Kidney capillary endothelial cell (primary cell): ENCODE data around the gene HK2.
"Not testable (repeated sequence)": the region's sequence is repeated elsewhere in the genome, so short reads cannot be mapped to it uniquely, and the experiment has no call there.

ENCODE experiments used
- DNase-seq: peaks from one replicate; pipeline ENCODE4 v3.0.0-alpha.2; 2018; ENCODE audit warnings: low spot score

The HK2 gene

GRCh38 chr2:74834792-74835755 is 1.1 kb downstream of the HK2 start:
- peak; percentile 30 for DNase-seq

GRCh38 chr2:74835831-74836674 is 2.1 kb downstream of the HK2 start:
- DNase-seq, result peak; percentile 51

GRCh38 chr2:74836675-74837401 is 2.9 kb downstream of the HK2 start:
- no peak for DNase-seq

- DNase-seq, result no peak
Observed at GRCh38 chr2:74841641-74842040, 7.7 kb downstream of the HK2 start.

GRCh38 chr2:74843433-74843832 is 9.5 kb downstream of the HK2 start:
- DNase-seq, result peak; percentile 57

DNA sequence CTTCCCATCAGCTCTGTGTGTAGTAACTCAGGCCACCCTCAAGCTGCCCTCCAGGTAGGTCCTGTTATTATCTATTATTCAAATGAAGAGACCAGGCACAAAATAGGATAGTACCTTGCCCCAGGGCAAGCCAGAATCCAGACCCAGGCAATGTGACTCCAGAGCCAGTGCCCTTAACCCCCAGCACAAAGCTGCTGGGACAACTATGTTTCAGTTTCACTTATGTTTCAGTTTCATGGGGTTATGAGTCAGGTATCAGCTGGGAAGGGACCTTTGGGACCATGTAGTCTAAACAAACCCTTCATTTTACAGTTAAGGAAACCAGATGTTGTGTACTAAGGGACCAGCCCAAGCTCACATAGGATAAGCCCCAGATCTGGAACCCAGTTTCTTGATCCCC is 10.0 kb downstream of the HK2 start:
- peak; percentile 43 for DNase-seq

- DNase-seq, result no peak
Observed at GRCh38 chr2:74844752-74845151, 10.8 kb downstream of the HK2 start.

DNA sequence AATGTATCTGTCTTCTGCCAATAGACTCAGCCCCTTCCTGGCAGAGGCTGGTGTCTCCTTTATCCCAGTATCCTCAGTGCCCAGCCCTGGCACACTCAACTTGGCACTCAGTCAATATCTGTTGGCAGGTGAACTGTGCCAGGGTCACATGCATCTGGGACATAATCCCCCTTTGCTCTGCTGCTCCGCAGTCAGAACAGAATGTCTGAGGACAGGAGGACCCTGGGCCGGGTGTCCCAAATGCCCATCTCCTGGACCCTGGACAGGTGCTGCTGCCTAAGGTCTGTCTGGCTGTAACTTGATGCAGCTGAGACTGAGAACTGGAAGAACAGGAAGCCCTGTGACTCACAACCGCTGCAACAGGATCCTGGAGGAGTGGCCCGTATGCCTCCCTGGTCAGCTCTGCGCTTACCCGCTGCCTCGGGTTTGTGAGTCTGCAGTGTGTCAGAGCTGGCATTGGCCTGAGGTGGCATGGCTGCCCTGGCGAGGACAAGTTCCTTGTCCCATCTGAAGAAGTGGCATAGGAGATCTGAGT is 11.4 kb downstream of the HK2 start:
- DNase-seq, result peak; percentile 93

DNA sequence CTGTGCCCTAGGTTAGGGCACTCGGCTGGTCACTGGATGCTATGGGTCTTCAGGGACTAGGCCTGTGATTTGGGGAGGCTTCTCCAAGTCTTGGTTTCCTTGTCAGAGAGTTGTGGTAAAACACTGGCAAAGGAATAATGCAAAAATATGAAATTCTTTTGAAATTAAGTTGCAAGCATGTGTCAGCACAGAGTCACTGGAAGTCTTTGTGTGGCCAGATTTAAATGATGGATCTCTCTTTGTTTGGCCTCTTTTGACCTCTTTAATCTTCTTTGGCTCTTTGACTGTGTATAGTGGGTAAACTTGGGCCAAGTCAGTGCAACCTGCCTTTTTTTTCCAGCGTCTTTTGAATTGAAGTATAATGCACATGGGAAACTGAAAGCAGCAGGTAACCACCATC is 12.1 kb downstream of the HK2 start:
- no peak for DNase-seq

DNA sequence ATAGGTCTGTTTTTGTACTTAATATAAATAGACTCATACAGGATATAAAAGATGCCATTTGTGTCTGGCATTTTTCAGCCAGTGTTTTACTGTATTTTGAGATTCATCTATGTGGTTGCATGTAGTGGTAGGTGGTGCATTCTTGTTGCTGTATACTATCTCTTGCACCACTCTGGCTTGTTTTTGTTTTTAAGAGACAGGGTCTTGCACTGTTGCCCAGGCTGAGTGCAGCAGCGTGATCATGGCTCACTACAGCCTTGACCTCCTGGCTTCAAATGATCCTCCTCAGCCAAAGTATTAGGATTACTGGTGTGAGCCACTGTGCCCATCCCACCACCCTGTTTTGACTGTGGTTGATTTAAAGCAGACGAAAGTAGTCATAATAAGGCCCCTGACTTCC is 12.6 kb downstream of the HK2 start:
- DNase-seq, result no peak

GRCh38 chr2:74847070-74847858 is 13.3 kb downstream of the HK2 start:
- DNase-seq, result no peak

DNA sequence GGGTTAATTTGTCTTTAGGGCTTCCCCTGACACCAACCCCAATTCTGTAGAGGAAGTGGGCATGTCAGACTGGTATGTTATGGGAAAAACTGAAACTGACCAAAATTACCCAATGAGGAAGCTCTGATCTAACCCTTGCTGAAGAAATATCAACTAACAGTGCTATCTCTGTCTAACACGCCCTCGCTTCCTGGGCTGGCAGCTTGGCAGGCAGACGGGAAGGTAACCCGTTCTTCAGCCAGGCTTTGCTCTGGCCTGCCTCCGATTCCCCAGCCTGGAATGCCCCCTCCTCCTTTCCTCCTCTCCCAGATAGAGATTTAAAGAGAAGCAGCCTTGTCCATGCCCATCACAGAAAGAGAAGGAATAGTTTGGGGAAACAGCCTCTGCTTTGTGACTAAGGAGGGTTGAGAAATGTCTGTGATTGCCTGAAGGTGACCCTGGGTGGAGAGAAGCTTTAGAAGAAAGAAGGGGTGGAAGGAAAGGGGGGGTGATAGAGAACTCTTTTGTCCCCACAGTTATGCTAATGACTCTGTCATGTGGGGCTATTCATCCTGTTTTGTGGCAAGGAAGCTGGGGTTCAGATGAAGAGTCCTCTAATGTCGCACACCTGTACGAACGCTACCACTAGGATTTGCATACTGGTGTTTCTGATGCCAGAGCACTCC is 15.4 kb downstream of the HK2 start:
- DNase-seq, result no peak

DNA sequence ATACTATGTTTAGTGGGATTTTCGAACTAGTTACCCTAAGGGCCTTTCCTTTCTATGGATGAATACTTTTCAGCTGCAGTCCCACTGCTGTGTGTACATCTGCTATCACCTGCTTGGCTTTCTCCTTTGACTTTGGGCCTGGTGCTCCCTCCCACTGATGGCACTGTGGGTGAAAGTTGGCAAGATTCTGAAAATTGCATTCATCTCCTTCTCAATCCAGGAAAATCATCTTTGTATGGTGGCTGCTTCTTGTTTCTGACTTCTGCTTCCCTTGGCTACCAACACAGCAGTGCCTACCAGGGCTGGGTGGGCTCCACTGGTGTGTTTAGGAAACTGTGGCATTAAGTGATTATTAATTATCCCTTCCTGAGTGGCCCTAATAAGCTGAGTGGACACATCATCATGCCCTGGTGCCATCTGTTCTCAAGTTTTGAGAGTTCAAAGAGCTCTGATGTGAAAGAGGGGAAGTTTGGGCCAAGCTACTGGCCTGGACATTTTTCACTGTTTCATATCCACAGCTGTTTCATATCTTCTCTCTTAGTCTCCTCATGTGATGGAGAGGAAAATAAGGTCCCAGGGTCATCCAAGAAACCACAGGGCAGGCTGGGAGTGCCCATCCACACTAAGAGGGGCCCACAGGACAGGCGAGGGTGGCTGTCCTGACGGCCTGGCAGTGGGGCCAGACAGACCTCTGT is 16.7 kb downstream of the HK2 start:
- no peak for DNase-seq

DNA sequence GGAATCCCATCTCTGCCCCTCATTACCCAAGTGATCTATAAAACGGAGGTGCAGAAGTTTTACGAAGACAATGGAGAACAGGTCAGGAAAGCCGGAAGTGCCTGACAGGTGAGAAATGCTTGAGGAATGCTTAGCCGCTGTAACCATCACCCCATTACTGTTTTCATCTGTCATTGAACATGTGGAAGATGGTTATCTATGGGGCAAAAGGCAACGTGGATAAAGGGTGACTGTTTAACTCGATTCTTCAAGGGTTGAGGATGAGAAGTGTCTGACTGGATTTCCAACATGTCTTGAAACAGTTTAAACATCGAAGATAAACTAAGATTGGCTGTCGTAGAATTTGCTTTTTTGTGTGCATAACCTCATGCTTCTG is 17.3 kb downstream of the HK2 start:
- DNase-seq, result no peak

- DNase-seq, result not testable (repeated sequence)
Observed at GRCh38 chr2:74853360-74853759, 19.4 kb downstream of the HK2 start.

DNA sequence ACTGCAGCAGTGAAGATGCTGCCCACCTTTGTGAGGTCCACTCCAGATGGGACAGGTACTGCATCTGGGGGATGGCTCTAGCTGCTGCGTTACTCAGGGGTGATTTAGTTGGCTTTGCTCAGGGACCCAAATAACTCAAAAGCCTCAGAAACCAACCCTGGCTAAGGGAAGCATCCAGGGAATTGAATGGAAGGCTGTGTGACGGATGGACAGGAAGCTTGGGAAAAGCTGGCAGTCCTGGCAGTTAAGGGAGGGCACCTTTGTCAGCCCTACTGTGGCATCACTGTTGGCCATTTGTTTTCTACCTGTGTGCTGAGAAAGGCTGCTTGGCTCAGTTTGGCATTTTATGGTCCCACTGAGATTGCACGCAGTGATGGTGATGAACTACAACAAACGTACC is 20.5 kb downstream of the HK2 start:
- no peak for DNase-seq

- not testable (repeated sequence) for DNase-seq
Observed at GRCh38 chr2:74855114-74855707, 21.3 kb downstream of the HK2 start.

DNA sequence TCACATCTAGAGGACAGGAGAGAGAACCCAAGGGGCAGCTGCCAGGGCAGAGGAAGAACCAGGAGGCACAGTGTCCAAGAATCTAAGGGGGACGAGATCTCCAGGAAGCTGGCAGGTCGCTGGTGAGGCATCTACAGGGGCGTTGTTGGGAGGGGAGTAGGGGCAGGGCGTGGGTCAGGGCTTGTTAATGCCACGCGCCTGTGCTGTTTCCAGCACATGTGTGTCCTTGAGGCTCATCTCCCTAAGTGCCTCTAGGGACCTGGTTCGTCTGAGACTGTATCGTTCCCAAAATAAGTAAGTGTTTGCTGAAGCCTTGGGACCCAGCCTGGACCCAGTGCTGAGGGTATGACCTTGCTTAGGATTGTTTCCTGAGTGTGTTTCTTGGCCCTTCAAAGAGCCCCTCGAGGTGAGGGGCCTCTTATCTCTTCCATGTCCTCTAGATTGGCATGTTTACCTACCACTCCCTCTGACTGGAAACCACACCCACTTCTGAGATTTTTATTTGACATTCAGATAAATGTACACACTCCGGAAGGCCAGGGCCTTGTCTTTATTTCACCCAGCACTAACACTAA is 22.2 kb downstream of the HK2 start:
- no peak for DNase-seq

GRCh38 chr2:74856599-74856998 is 22.7 kb downstream of the HK2 start:
- DNase-seq, result no peak
